NCI-H2081 treated with DMSO at 0.1 percent for 48 hours (cell line): Measurements from ENCODE around the gene TMEM119.
"Not testable (repeated sequence)": the region's sequence is repeated elsewhere in the genome, so short reads cannot be mapped to it uniquely, and the experiment has no call there.

ENCODE experiments used
- DNase-seq: peaks from one replicate; lab custom pipeline; 2025; lab: John Stamatoyannopoulos, UW

The TMEM119 gene

GRCh38 chr12:108582978-108583770 lies 14.7 kb downstream of the TMEM119 start:
- DNase-seq = no peak

- DNase-seq = no peak
Measured at GRCh38 chr12:108582509-108582908, 15.4 kb downstream of the TMEM119 start.

DNA sequence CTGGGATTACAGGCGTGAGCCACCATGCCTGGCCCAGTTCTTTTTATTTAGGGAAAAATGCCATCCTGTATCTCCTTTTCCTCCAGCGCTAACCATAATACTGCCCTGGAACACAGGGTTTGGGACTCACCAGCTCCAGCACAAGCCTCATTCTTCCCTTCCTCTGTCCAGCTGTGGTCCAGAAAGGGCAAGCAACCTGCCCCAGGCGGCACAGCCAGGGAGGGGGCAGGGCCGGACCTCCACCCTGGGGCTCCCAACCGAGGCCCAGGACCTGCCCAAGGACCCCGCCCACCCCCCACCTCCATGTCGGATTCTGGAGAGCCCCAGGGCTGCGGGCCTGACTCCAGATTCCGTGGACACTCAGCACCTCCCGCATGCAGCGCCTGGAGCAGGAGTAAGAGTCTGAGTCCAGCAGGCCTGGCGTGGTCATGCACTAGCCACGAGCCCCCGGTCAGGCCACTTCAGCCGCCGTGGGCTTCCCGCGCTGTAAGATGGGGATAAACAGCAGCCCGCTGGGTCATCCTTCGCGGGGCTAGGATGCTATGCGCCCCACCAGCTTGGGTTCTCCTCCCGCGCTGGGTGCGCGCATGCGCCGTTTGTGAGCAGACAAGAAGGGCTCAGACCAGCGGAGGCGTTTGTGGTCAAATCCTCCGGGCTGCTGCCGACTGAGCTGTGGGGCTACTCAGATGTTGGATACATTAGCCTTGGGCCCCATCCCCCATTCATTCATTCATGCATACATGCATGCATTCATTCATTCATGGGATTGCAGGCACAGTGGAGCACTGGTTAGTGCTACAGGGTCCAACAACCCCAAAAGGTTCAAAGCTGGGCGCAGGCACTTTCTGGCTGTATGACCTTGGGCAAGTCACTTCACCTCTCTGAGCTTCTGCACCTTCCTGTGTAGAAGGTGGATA lies 16.3 kb downstream of the TMEM119 start:
- DNase-seq = no peak

DNA sequence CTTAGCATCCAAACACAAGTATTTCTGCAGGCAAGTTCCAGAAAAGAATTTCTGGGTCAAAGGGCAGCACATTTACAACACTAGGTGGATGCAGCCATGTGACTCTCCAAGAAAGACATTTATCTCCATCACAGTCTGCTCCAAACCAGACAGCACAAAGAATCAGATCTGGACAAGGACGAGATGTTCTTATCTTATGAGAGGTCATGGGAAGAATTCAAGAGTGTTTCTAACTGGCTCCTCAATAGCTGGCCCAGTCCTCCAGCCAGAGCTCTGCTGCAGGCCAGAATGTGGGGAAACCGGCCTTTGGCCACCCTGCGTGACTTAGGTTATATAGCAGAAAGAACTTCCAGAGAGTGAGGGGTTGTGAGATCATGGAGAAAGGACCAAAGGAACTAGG lies 17.4 kb downstream of the TMEM119 start:
- DNase-seq = no peak

- DNase-seq = no peak
Measured at GRCh38 chr12:108578813-108579212, 19.1 kb downstream of the TMEM119 start.

- DNase-seq = no peak
Measured at GRCh38 chr12:108578264-108578663, 19.6 kb downstream of the TMEM119 start.

DNA sequence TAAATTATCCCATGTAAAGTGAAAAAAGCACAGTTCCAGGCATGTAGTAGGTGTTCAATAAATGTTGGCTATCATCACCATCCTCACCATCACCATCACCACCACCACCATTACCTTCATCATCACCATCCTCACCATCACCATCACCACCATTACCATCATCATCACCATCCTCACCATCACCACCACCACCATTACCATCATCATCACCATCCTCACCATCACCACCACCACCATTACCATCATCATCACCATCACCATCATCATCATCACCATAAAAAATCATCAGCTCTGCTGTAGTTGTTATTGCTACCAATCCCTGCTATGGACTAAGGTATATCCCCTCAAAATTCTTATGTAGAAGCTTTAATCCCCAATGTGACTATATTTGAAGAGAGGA lies 20.4 kb downstream of the TMEM119 start:
- DNase-seq = no peak

GRCh38 chr12:108576660-108577234 lies 21.1 kb downstream of the TMEM119 start:
- no peak for DNase-seq

- no peak for DNase-seq
Measured at GRCh38 chr12:108575199-108575912, 22.5 kb downstream of the TMEM119 start.

DNA sequence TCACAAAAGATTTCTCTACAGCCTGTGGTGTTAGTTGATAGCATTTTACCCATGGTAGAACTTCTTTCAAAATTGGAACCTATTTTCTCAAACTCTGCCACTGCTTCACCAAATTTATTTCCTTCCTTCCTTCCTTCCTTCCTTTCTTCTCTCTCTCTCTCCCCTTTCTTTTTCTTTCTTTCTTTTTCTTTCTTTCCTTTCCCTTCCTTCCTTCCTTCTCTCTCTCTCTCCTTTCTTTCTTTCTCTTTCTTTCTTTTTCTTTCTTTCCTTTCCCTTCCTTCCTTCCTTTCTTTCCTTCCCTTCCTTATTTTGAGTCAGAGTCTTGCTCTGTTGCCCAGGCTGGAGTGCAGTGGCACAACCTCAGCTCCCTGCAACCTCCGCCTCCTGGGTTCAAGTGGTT lies 23.6 kb downstream of the TMEM119 start:
- DNase-seq = not testable (repeated sequence)

- DNase-seq = no peak
Measured at GRCh38 chr12:108573317-108573716, 24.6 kb downstream of the TMEM119 start.

DNA sequence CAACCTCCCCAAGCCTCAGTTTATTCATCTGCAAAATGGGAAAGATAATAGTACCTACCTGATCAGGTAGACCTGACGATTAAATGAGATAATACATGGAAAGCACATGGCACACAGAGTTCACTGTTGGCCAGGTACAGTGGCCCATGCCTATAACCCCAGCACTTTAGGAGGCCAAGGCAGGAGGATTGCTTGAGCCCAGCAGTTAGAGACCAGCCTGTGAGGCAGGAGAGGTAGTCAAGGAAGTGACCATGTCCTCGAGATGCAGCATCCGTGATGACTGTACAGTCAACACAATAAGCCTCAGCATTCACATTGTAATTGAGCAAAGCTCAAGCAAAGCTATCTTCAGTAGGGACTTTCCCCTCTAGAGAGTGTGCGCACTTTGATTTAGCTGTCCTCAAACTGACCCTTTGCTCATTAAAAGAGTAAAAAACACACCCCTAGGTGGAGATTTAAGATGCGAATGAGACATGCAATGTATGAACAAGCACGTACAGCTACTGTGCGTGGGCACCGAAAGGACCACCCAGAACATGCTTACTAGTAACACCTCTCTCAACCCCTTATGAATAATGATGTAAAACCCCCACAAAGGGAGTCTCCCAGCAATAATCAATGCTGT lies 25.6 kb downstream of the TMEM119 start:
- DNase-seq = no peak

GRCh38 chr12:108571609-108572165 lies 26.2 kb downstream of the TMEM119 start:
- no peak for DNase-seq

DNA sequence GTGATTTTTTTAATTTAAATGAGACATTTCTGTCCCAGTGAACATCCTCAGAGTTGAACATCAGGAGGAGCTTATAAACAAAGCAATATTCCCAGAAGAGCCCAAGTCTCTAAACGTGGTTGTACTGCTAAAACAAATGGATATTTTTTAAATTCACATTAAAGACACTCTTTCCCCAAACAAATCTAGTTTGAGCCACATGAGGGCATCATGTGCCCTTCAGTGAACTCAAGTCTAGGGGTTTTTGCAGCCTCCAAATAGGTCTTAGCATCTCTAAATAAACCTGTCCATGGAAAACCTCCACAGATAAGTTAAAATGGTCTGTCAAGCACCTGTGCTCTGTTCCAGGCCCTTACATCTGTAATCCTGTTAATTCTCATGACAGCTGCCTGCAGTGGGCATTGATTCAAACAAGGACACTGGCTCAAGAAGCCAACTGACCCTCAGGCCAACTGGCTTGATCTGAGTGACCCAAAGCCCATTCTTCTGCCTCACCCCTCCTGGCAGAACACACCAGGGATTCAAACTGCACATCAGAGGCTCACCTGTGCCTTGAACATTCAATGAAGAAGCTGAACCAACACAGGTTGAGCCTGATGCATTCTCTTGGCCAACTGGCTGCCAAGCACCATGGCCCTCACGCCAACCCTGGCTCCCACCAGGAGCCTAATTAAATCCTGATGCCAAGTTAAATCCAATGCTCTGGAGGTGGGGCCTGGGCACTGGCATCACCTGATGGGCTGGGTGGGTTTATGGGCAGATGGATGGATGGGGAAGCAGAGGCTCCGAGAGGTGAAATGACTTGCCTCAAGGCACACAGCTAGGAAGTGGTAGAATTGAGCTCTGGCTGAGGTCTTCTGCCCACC lies 26.9 kb downstream of the TMEM119 start:
- no peak for DNase-seq

- no peak for DNase-seq
Measured at GRCh38 chr12:108568338-108569154, 29.3 kb downstream of the TMEM119 start.

- no peak for DNase-seq
Measured at GRCh38 chr12:108567406-108568337, 30.2 kb downstream of the TMEM119 start.

DNA sequence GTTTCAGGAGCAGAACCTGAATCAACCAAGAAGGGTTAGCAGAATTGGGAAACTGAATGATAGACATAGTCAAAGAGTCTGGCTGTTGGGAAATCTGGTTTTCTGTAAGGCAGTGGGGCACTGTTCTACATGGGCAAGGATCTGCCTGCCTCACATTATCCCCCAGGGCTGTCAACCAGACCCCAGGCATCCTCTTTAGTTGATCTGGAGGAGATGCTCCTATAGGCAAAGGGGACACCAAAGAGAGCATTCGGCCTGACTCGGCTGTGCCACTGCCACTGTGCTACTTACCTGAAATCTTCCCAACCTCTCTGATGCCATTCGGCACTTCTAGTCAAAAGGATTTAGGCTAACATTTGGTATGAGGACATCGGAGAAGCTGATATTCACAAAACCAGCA lies 31.4 kb downstream of the TMEM119 start:
- DNase-seq = no peak

DNA sequence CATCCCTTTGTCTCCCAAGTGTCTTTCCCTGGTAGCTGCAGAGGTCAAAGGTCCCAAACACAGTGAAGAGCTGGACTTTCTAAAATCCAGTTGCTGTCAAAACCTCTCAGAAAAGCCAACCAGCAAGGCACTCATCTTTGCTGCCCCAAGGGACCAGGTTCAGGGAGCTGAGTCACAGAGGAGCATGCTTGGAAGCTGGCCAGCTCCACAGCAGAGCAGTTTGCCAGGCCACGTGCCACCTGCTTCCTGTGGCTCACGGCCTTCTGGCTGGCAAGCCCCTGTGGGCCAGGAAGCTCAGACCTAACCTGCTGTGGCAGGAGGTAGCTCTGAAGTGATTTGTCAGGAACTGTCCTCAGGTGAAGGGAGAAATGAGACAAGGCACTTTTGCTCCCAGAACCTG lies 31.9 kb downstream of the TMEM119 start:
- DNase-seq = peak; percentile 84
